Measurements from ENCODE around the gene LRRC8D. TPM values are rescaled to one million over a fixed set of nuclear protein-coding genes. Genes with fewer than 3 reads are reported as not detected.

LRRC8D gene
- total RNA-seq, 1 experiment from 2014 or later = 15.0 TPM

DNA sequence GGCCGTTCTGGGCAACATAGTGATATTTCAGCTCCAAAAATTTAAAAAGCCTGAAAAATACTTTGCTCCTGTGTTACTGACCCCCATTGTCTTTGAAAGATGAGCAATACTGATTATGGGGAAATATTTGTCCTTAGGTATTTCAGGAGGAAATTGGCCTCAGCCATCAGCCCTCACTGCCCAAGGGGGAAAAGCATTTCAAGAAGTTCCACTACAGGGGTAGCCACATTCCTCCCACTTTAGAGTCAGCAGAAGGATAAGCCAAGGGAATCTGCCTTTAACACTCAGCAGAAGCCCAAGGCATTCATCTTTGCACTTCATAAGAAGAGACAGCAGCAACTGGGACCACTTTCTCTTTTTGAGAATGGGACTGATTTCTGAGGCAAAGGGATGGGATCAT, 133.6 kb downstream of the LRRC8D start (continued):
- TF ChIP-seq, protein P1, sequence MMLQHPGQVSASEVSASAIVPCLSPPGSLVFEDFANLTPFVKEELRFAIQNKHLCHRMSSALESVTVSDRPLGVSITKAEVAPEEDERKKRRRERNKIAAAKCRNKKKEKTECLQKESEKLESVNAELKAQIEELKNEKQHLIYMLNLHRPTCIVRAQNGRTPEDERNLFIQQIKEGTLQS (IDR thresholded peaks at IDR 0.05) = no peak
- TF ChIP-seq SP1 (IDR thresholded peaks at IDR 0.05; ENCODE audit: low read depth) (no peak), SRF (IDR thresholded peaks at IDR 0.05; ENCODE audit: low read depth) (no peak), EGR1 (IDR thresholded peaks at IDR 0.05; ENCODE audit: low read depth) (no peak), SIN3A (IDR thresholded peaks at IDR 0.05; ENCODE audit: low read depth) (no peak)

DNA sequence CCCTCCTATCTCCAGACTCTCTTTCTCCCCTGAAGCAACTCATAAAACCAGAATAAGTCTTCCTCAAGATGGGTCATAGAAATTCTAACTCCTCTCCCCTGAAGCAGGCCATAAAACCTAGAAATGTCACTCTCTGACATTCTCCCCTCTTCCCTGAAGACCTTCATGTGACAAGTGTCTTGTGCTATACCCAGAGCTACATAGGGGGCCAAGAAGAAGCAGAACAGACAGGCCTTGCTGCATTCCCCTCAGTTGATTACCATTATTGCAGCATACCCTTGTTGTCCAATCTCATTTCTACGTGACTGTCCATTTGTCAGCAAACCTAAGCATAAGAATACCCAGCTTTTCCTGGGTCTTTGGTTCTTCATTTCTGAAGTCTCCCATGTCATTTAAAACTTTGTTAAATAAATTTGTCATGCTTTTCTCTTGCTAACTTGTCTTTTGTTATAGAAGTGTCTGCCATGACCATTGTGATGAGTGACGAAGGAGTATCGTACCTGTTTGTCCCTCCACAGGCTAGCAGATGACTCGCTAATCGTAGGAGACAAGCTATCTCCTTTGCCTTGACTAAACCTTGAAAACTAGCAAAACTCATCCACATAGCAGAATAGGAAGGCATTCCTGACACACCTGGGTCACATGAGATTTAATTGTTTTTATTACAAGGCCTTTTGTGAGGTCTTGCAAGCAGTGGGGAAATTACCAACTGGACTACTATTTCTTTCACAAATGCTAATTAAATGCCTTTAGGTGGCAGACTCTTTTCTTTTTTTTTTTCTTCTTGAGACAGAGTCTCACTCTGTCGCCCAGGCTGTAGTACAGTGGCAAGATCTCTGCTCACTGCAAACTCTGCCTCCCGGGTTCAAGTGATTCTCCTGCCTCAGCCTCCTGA, 134.7 kb downstream of the LRRC8D start:
- H3K9ac ChIP-seq (ENCODE audit: low read length) = no peak overlapping the region
- no peaks in the 10 kb centered on the region for H3K79me2 ChIP-seq (ENCODE audit: insufficient read depth, low read length)
- no peak for TF ChIP-seq EZH2phosphoT487 (IDR thresholded peaks at IDR 0.05; ENCODE audit: borderline replicate concordance)
- no peak for TF ChIP-seq EZH2 (IDR thresholded peaks at IDR 0.05)
- no peak for TF ChIP-seq SP1 (IDR thresholded peaks at IDR 0.05; ENCODE audit: low read depth)
- TF ChIP-seq POLR2A (IDR thresholded peaks at IDR 0.05; ENCODE audit: borderline replicate concordance, extremely low read depth, insufficient read depth, insufficient read length) = no peak
- TF ChIP-seq ZFX (IDR thresholded peaks at IDR 0.05) = no peak
- TF ChIP-seq ZNF274 (IDR thresholded peaks at IDR 0.05; ENCODE audit: low read depth, low read length) = no peak
- TF ChIP-seq SIN3A (IDR thresholded peaks at IDR 0.05; ENCODE audit: low read depth) = no peak
- TF ChIP-seq ZBTB33 (IDR thresholded peaks at IDR 0.05; ENCODE audit: extremely low read depth, insufficient replicate concordance, low read length) = no peak
- no peak for TF ChIP-seq POLR2AphosphoS5 (IDR thresholded peaks at IDR 0.05; ENCODE audit: low read depth, low read length)
- no peak for TF ChIP-seq ELF1 (IDR thresholded peaks at IDR 0.05; ENCODE audit: borderline replicate concordance, low read depth)
- peaks cover 7 to 25% of the 10 kb centered on the region in 2 experiments for H3K4me1 ChIP-seq (ENCODE audit: control insufficient read depth in 1 of 2, insufficient read depth in 2 of 2, low read length in 2 of 2)
- no peak overlapping the region for H2AFZ ChIP-seq (ENCODE audit: low read depth, low read length, poor library complexity, severe bottlenecking)
- BruUV-seq (replicated peaks) = no TSS peak
- intact Hi-C loops (cut with micrococcal nuclease) = no loop called here
- H3K27ac ChIP-seq (ENCODE audit: low read depth, low read length) = no peak overlapping the region
- ChIA-PET RAD21 (ENCODE audit: low non-redundant PET in 1 of 2, low total read pairs in 2 of 2, uncharacterized antibody in 2 of 2, unreplicated experiment in 2 of 2) (no interaction called here), CTCF (no interaction called here), POLR2A (no interaction called here)
- no peak overlapping the region for H3K4me3 ChIP-seq (replicated peaks in 1 of 2; ENCODE audit: low read depth in 1 of 2, low read length in 2 of 2)
- no peak for DNase-seq (ENCODE audit: low read depth, low spot score)
- H4K20me1 ChIP-seq (ENCODE audit: insufficient read depth) = no peaks in the 10 kb centered on the region
- no peak overlapping the region for H3K4me2 ChIP-seq (ENCODE audit: low read length)
- no peaks in the 10 kb centered on the region for H3K9me2 ChIP-seq (ENCODE audit: insufficient read depth)
- H3K36me3 ChIP-seq (ENCODE audit: control insufficient read depth in 1 of 2, insufficient read depth in 2 of 2, low read length in 2 of 2) = no peaks in the 10 kb centered on the region
- H3K27me3 ChIP-seq (ENCODE audit: insufficient read depth, low read length) = no peaks in the 10 kb centered on the region
- 0 out of 4 replicates have a peak, but pooled peaks cover 0 to 2% of the 10 kb centered on the region in 2 experiments for H3K9me3 ChIP-seq (ENCODE audit: control insufficient read depth in 1 of 2, insufficient read depth in 1 of 2, low read depth in 1 of 2, low read length in 2 of 2)
- no peak for ATAC-seq

Data from HCT116 (cell line).